NCI-H82 treated with DMSO at 0.1 percent for 48 hours (cell line): ENCODE data around the gene CPNE4.

Experiments
- DNase-seq: peaks from one replicate; lab custom pipeline; 2025; ENCODE audit not compliant: unreplicated experiment; lab: John Stamatoyannopoulos, UW

CPNE4 gene

GRCh38 chr3:131883711-131884407, 151.0 kb downstream of the CPNE4 start:
- no peak for DNase-seq

GRCh38 chr3:131883086-131883485, 151.7 kb downstream of the CPNE4 start:
- DNase-seq: no peak

GRCh38 chr3:131881777-131882176, 153.0 kb downstream of the CPNE4 start:
- DNase-seq: no peak

GRCh38 chr3:131880948-131881347, 153.9 kb downstream of the CPNE4 start:
- DNase-seq: no peak

- no peak for DNase-seq
Measured at GRCh38 chr3:131868203-131868602, 166.6 kb downstream of the CPNE4 start.

GRCh38 chr3:131856171-131856570, 178.6 kb downstream of the CPNE4 start:
- no peak for DNase-seq

GRCh38 chr3:131850223-131850622, 184.6 kb downstream of the CPNE4 start:
- no peak for DNase-seq

GRCh38 chr3:131849616-131850015, 185.2 kb downstream of the CPNE4 start:
- no peak for DNase-seq

GRCh38 chr3:131847966-131848510, 186.8 kb downstream of the CPNE4 start:
- DNase-seq: no peak

- DNase-seq: no peak
Measured at GRCh38 chr3:131846296-131846924, 188.4 kb downstream of the CPNE4 start.

- DNase-seq: no peak
Measured at GRCh38 chr3:131843174-131843573, 191.6 kb downstream of the CPNE4 start.

- DNase-seq: no peak
Measured at GRCh38 chr3:131840156-131840797, 194.5 kb downstream of the CPNE4 start.

GRCh38 chr3:131835906-131836305, 198.9 kb downstream of the CPNE4 start:
- DNase-seq: no peak

- no peak for DNase-seq
Measured at GRCh38 chr3:131831608-131832007, 203.2 kb downstream of the CPNE4 start.

GRCh38 chr3:131821191-131821762, 213.5 kb downstream of the CPNE4 start:
- DNase-seq: no peak

GRCh38 chr3:131819381-131820055, 215.3 kb downstream of the CPNE4 start:
- DNase-seq: no peak

GRCh38 chr3:131812433-131812832, 222.4 kb downstream of the CPNE4 start:
- DNase-seq: no peak

GRCh38 chr3:131811481-131811880, 223.3 kb downstream of the CPNE4 start:
- DNase-seq: no peak

- DNase-seq: no peak
Measured at GRCh38 chr3:131807822-131808221, 227.0 kb downstream of the CPNE4 start.

GRCh38 chr3:131806736-131807135, 228.1 kb downstream of the CPNE4 start:
- DNase-seq: no peak

- DNase-seq: no peak
Measured at GRCh38 chr3:131804565-131805133, 230.2 kb downstream of the CPNE4 start.
